Measurements from ENCODE around the gene UBE3A. TPM values are rescaled to one million over a fixed set of nuclear protein-coding genes. Genes with fewer than 3 reads are reported as not detected.

Gene UBE3A
- total RNA-seq, 1 donor from 2014 or later: 102 TPM

GRCh38 chr15:25402342-25402741 is 36.5 kb downstream of the UBE3A start:
- H3K4me1 ChIP-seq (ENCODE audit: insufficient read depth, low read length): peaks cover 12% of the 10 kb centered on the region
- H3K27ac Mint-ChIP-seq (ENCODE audit: unreplicated experiment): no peak overlapping the region
- H3K4me3 Mint-ChIP-seq (ENCODE audit: unreplicated experiment): no peak overlapping the region
- peaks cover 2% of the 10 kb centered on the region for H3K9me3 Mint-ChIP-seq (ENCODE audit: unreplicated experiment)
- no peak overlapping the region for H3K27ac ChIP-seq (ENCODE audit: low read depth, low read length)
- no peaks in the 10 kb centered on the region for H3K9me3 ChIP-seq (ENCODE audit: insufficient read depth, low read depth, low read length)
- no peak for FAIRE-seq
- peaks cover 12% of the 10 kb centered on the region for H3K4me1 Mint-ChIP-seq (ENCODE audit: low read depth, unreplicated experiment)
- no peak for DNase-seq (ENCODE audit: low read depth)
- H3K9ac ChIP-seq (ENCODE audit: low read length): no peak overlapping the region
- no peak overlapping the region for H3K4me3 ChIP-seq (ENCODE audit: insufficient read depth, low read depth, low read length)
- H4K20me1 ChIP-seq (ENCODE audit: insufficient read depth, low read length): peaks cover 50% of the 10 kb centered on the region
- no peak for TF ChIP-seq EZH2 (IDR thresholded peaks at IDR 0.05; ENCODE audit: insufficient read depth, low read length)
- TF ChIP-seq CTCF (IDR thresholded peaks at IDR 0.05; ENCODE audit: insufficient read depth, low read depth, low read length): no peak
- peaks cover 3% of the 10 kb centered on the region for H3K36me3 Mint-ChIP-seq (ENCODE audit: low read depth, unreplicated experiment)
- no peaks in the 10 kb centered on the region for H3K27me3 Mint-ChIP-seq (ENCODE audit: low read depth, unreplicated experiment)
- no peak overlapping the region for H2AFZ ChIP-seq (ENCODE audit: low read depth, low read length)
- H3K27me3 ChIP-seq (ENCODE audit: insufficient read depth, low read length): no peaks in the 10 kb centered on the region
- no peak overlapping the region for H3K4me2 ChIP-seq (ENCODE audit: low read length)
- H3K79me2 ChIP-seq (ENCODE audit: insufficient read depth, low read length): peaks cover 85% of the 10 kb centered on the region
- no peaks in the 10 kb centered on the region for H3K36me3 ChIP-seq (ENCODE audit: insufficient read depth, low read length)

DNA sequence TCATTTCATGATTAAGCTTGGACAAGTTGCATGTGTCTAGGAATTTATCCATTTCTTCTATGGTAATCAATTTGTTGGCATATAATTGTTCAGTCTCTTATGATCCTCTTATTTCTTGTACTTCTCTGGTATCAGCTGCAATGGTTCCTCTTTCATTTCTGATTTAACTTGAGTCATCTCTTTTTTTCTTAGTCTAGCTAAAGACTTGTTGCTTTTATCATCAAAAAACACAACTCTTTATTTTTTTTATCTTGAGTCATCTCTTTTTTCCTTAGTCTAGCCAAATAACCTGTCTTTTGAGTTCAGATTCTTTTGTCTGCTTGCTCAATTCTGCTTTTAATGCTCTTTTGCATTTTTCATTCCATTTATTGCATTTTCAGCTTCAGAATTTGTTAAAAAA is 37.3 kb downstream of the UBE3A start:
- FAIRE-seq (peak; percentile 17), DNase-seq (ENCODE audit: low read depth) (peak; percentile 49)
- Histone ChIP-seq H3K4me3 (ENCODE audit: insufficient read depth, low read depth, low read length) (no peak overlapping the region), H3K4me1 (ENCODE audit: insufficient read depth, low read length) (peaks cover 15% of the 10 kb centered on the region), H3K9ac (ENCODE audit: low read length) (no peak overlapping the region), H4K20me1 (ENCODE audit: insufficient read depth, low read length) (peaks cover 47% of the 10 kb centered on the region), H3K9me3 (ENCODE audit: insufficient read depth, low read depth, low read length) (no peaks in the 10 kb centered on the region), H3K4me2 (ENCODE audit: low read length) (peak overlapping the region; percentile 46), H3K36me3 (ENCODE audit: insufficient read depth, low read length) (no peaks in the 10 kb centered on the region), H3K79me2 (ENCODE audit: insufficient read depth, low read length) (peaks cover 85% of the 10 kb centered on the region), H3K27me3 (ENCODE audit: insufficient read depth, low read length) (no peaks in the 10 kb centered on the region), H2AFZ (ENCODE audit: low read depth, low read length) (no peak overlapping the region), H3K27ac (ENCODE audit: low read depth, low read length) (peak overlapping the region; percentile 21)
- no peaks in the 10 kb centered on the region for H3K27me3 Mint-ChIP-seq (ENCODE audit: low read depth, unreplicated experiment)
- no peak overlapping the region for H3K4me3 Mint-ChIP-seq (ENCODE audit: unreplicated experiment)
- peaks cover 5% of the 10 kb centered on the region for H3K4me1 Mint-ChIP-seq (ENCODE audit: low read depth, unreplicated experiment)
- peaks cover 2% of the 10 kb centered on the region for H3K9me3 Mint-ChIP-seq (ENCODE audit: unreplicated experiment)
- peaks cover 3% of the 10 kb centered on the region for H3K36me3 Mint-ChIP-seq (ENCODE audit: low read depth, unreplicated experiment)
- no peak overlapping the region for H3K27ac Mint-ChIP-seq (ENCODE audit: unreplicated experiment)
- TF ChIP-seq EZH2 (IDR thresholded peaks at IDR 0.05; ENCODE audit: insufficient read depth, low read length) (no peak), CTCF (IDR thresholded peaks at IDR 0.05; ENCODE audit: insufficient read depth, low read depth, low read length) (no peak)

DNA sequence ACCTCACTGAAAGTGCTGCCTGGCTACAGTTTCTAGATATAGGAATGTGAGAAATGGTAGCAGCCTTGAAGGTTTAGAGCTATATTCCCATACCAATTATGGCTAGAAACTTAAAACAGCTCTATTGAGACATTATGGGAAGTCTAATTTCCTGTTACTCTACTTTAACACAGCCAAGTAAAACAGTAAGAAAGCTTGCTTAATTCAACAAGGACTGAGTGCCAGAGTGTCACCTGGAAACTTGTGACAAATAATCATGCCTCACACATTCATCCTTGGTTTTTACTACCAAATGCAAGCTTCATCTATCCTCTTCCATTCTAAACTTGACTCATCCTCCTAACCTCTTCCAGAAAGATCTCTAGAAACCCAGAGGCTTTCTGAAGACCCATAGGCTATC is 41.7 kb downstream of the UBE3A start:
- H3K79me2 ChIP-seq (ENCODE audit: insufficient read depth, low read length): peaks cover 74% of the 10 kb centered on the region
- Mint-ChIP-seq H3K4me1 (ENCODE audit: low read depth, unreplicated experiment) (peaks cover 4% of the 10 kb centered on the region), H3K27ac (ENCODE audit: unreplicated experiment) (no peak overlapping the region)

More for the DNA sequence above, 41.7 kb downstream of the UBE3A start:
- no peak overlapping the region for H2AFZ ChIP-seq (ENCODE audit: low read depth, low read length)
- H3K9me3 ChIP-seq (ENCODE audit: insufficient read depth, low read depth, low read length): no peaks in the 10 kb centered on the region
- H3K4me3 ChIP-seq (ENCODE audit: insufficient read depth, low read depth, low read length): no peak overlapping the region
- Mint-ChIP-seq H3K9me3 (ENCODE audit: unreplicated experiment) (peaks cover 2% of the 10 kb centered on the region), H3K4me3 (ENCODE audit: unreplicated experiment) (no peak overlapping the region), H3K36me3 (ENCODE audit: low read depth, unreplicated experiment) (peaks cover 3% of the 10 kb centered on the region), H3K27me3 (ENCODE audit: low read depth, unreplicated experiment) (no peaks in the 10 kb centered on the region)
- no peak overlapping the region for H3K9ac ChIP-seq (ENCODE audit: low read length)
- no peaks in the 10 kb centered on the region for H3K36me3 ChIP-seq (ENCODE audit: insufficient read depth, low read length)
- H3K27me3 ChIP-seq (ENCODE audit: insufficient read depth, low read length): no peaks in the 10 kb centered on the region
- no peak for TF ChIP-seq CTCF (IDR thresholded peaks at IDR 0.05; ENCODE audit: insufficient read depth, low read depth, low read length)
- TF ChIP-seq EZH2 (IDR thresholded peaks at IDR 0.05; ENCODE audit: insufficient read depth, low read length): no peak
- DNase-seq (ENCODE audit: low read depth) (peak; percentile 17), FAIRE-seq (no peak)
- peaks cover 22% of the 10 kb centered on the region for H3K4me1 ChIP-seq (ENCODE audit: insufficient read depth, low read length)
- peaks cover 37% of the 10 kb centered on the region for H4K20me1 ChIP-seq (ENCODE audit: insufficient read depth, low read length)
- no peak overlapping the region for H3K4me2 ChIP-seq (ENCODE audit: low read length)
- no peak overlapping the region for H3K27ac ChIP-seq (ENCODE audit: low read depth, low read length)

All from astrocyte (in vitro differentiated cells and primary cell).